GM12873 (cell line): ENCODE measurements around the gene ZFYVE19.

Experiments used
- TF ChIP-seq, protein P1 (sequence below): IDR thresholded peaks from 2 replicates; pipeline ENCODE4 v1.5.1; 2012; ENCODE audit warnings: low read depth, mild to moderate bottlenecking, moderate library complexity, low read length, control low read depth; ENCODE audit not compliant: insufficient read depth; ENCODE audit errors: missing control alignments

Gene ZFYVE19

DNA sequence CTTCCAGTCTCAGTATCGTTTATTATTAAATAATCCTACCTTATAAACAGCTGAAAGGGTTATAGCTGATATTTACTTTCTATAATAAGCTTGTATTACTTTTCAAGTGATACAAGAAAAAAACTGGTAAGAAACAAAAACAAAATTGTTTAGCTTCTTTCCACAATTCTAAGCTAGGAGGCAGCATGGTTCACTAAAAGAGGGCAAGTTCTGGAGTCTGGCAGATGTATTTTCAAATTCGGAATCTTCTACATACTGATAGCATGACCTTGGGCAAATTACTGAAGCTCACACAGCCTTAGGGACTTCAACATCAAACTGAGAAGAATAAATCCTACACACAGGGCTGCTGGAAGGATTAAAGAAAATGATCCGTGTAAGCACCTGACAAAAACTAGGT lies 21.7 kb upstream of the ZFYVE19 start:
- TF ChIP-seq, protein P1, sequence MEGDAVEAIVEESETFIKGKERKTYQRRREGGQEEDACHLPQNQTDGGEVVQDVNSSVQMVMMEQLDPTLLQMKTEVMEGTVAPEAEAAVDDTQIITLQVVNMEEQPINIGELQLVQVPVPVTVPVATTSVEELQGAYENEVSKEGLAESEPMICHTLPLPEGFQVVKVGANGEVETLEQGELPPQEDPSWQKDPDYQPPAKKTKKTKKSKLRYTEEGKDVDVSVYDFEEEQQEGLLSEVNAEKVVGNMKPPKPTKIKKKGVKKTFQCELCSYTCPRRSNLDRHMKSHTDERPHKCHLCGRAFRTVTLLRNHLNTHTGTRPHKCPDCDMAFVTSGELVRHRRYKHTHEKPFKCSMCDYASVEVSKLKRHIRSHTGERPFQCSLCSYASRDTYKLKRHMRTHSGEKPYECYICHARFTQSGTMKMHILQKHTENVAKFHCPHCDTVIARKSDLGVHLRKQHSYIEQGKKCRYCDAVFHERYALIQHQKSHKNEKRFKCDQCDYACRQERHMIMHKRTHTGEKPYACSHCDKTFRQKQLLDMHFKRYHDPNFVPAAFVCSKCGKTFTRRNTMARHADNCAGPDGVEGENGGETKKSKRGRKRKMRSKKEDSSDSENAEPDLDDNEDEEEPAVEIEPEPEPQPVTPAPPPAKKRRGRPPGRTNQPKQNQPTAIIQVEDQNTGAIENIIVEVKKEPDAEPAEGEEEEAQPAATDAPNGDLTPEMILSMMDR: no peak

DNA sequence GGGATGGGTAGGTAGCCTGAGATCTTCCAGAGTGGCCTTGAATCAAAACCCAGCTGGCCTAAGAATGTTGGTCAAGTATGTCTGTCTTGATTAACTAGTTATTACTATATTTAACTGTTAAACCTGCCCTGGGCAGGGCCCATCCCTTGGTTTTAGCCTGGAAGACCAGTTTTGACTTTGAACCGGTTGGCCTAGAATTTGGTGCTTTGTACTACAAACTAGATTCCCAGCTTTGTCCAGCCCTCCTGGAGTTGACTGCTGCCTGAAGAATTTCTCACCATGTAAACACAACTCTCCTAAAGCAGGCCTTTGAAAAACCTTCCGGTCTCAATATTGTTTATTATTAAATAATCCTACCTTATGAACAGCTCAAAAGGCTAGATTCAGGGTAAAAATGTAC lies 21.1 kb upstream of the ZFYVE19 start:
- TF ChIP-seq, protein P1: no peak

DNA sequence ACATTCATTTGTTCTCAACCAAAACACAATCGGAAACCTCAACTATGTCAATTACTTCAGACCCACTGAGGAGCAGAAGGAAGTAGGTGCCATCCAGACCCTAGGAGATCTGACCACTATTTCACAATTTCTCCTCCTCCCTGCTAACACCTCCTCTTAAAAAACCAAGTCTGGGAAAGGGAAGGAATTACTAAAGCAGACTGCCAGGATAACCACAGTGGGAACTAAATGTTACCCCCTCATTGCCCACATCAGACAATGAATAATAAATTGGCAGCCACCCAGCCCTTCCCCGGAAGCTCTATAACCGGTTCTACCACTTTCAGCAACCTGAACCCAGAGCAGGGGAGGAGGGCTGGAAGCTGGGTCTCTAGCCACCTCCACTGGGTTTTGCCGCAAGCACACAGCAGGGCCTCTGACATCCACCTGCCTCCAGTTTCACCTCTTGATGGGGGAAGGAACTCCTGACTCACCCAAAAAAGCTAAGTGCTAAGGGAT lies 19.5 kb upstream of the ZFYVE19 start:
- TF ChIP-seq, protein P1: no peak

DNA sequence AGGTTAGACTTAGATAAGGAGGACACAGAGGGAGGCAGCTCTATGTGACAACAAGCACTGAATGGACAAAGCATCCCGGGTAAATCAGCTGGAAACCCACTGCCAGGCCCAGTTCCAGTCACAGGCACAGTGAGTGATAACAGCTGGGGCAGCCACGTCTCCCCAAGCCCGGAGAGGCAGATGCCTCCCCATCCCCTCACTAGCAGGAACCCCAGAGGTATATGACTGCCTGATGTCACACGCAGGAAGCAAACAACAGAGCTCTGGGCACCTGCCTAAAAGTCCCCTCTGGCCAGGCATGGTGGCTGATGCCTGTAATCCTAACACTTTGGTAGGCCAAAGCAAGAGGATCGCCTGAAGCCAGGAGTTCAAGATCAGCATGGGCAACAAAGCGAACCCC lies 18.9 kb upstream of the ZFYVE19 start:
- TF ChIP-seq, protein P1: no peak

DNA sequence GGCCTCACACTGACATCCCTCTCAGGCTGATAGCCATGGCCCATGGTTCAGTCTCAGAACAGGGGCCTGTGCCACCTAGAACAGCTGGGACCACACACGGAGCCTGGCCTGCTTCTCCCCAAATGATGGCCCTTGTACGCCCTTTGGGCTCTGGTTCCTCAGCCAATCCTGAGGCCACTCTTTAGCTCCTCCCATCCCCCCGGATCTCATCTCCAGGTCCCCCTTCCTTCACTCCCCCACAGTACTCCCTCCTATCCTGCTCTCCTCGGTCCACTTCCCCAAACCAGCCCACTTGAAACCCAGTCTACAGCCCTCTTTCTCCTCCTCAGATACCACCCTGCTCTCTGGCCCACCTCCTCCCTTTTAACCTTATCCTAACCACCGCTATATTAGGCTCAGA lies 17.8 kb upstream of the ZFYVE19 start:
- TF ChIP-seq, protein P1: no peak

DNA sequence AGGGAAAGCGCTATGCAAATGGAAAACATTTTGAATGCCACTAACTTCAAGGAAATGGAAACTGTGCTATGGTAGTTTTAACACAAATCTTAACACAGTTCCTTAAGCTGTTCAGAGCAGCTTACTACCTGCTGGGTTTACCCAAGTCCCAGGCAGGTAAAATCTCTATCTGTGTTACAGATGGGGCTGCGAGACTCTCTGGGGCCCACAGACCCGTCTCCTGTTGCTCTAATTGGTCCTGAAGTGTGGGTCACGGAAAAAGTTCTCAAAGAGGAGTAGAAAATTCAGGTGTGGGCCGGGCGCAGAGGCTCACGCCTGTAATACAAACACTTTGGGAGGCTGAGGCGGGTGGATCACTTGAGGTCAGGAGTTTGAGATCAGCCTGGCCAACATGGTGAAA lies 16.9 kb upstream of the ZFYVE19 start:
- TF ChIP-seq, protein P1: no peak

DNA sequence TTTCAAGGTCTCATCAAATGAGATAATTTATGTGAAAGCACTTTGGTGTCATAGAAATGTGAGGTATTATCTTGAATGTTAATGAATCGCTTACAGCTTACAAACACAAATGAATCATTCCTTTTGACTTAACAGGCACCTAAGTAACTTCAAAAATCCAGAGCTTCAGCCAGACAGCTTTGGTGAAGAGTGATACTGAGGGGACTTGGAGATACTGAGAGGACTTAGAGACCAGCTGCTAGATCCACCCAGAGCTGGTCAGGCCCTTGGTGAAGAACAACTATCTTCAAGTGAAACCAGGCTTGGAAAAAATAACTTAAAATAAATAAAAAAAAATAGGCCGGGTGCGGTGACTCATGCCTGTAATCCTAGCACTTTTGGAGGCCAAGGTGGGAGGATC lies 16.2 kb upstream of the ZFYVE19 start:
- TF ChIP-seq, protein P1: no peak
